ENCODE results near the gene LENG1.

Gene LENG1

DNA sequence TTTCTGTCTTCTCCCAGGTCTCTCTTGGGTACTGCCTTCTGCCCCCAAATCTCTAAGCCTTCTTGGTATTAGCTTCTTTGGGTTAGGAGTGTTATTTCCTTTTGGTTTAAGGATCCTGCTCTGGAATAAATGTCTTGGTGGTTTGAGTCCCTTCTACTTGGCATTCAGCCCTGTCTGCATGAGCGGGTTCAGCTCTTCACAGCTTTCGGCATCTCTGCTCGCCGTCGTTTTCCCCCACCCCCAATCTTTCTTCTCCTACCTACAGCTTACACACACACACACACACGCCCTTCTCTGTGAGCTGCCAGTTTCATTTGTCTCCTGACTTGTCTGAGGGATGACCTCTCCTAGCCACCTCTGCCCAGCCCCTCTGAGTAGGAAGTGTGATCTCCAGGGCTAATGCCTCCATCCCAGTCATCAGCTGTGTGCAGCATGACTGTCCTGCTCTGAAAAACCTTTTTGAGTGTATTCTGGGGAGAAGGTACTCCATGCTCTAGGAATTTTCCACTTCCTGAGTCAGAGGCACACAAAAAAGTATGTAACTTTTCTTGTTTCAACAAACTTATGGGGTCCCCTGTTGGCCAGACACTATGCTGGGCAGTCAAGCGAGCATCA lies 17.2 kb downstream of the LENG1 start:
- in situ Hi-C loops (cut with MboI; ENCODE audit: low sequenced_read_pairs), result no loop called here

DNA sequence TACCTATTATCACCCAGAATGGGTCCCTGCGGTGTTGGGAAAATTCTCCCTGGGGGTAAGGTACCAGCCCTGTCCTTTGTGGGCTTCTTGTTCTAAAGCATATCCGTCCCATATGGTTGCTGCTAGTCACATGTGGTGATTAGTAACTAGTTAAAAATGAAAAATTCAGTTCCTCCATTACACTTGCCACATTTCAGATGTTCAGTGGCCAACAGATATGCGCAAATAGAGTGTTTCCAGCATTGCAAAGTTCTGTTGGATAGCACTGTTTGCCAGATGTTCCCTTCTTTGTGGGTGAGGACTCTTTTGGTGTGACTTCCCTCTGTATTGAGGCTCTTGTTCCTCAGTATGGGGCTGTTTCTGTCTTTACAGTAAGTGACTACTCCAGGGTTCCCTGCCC lies 18.2 kb downstream of the LENG1 start:
- in situ Hi-C loops (cut with MboI; ENCODE audit: low sequenced_read_pairs), result no loop called here

GRCh38 chr19:54138489-54139256 lies 20.8 kb downstream of the LENG1 start:
- in situ Hi-C loops (cut with MboI; ENCODE audit: low sequenced_read_pairs), result no loop called here

DNA sequence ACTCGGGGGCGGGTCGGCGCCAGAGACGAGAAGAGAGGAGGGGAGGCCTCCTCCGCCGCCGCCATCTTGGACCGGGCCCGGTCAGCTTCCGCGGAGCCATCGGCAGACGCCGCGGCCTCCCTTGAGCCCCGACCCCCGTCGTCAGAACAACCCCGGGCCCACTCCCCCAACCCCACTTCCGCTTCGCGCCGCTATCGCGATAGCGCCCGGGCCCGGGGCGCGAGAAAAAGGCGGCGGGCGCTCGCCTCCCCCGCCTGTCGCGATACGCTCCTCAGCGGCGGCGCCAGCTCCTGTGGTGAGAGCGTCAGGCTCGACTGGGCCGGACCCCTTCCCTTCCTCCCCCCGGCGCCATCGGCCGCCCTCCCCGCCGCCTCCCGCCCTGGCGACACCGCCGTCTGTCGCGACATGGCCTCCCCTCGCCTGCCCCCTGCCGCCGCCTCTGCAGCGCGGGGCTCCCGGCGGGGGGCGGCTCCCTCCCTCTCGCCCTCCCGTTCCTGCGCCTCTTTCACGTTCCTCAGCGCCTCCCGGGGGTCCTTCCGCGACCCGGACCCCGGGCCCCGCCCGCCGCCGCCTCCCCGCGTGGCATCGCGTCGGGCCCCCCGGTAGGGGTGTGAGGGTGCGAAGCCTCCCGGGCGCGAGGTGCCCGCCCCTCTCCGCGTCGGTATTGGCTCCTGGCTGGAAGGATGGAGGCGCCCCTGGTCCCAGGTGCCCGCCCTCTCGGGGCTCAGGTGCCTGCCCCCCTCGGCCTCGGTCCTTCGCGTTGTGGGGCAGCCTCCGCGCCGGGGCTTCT lies 21.6 kb downstream of the LENG1 start, which contains the start of gene CNOT3:
CNOT3 (plus strand) TSS at position 64 of the 790 bp plus-strand sequence. CDS start 5,217 bp downstream, outside the sequence.
- in situ Hi-C loops (cut with MboI; ENCODE audit: low sequenced_read_pairs), result no loop called here

GRCh38 chr19:54136864-54137698 lies 22.4 kb downstream of the LENG1 start:
- in situ Hi-C loops (cut with MboI; ENCODE audit: low sequenced_read_pairs), result no loop called here

GRCh38 chr19:54136086-54136863 lies 23.2 kb downstream of the LENG1 start:
- in situ Hi-C loops (cut with MboI; ENCODE audit: low sequenced_read_pairs), result no loop called here

GRCh38 chr19:54133957-54134590 lies 25.4 kb downstream of the LENG1 start:
- in situ Hi-C loops (cut with MboI; ENCODE audit: low sequenced_read_pairs), result no loop called here

GRCh38 chr19:54133312-54133956 lies 26.1 kb downstream of the LENG1 start:
- in situ Hi-C loops (cut with MboI; ENCODE audit: low sequenced_read_pairs), result no loop called here

GRCh38 chr19:54129617-54129996 lies 29.9 kb downstream of the LENG1 start:
- in situ Hi-C loops (cut with MboI; ENCODE audit: low sequenced_read_pairs), result no loop called here

GRCh38 chr19:54128796-54129616 lies 30.5 kb downstream of the LENG1 start:
- in situ Hi-C loops (cut with MboI; ENCODE audit: low sequenced_read_pairs), result no loop called here

DNA sequence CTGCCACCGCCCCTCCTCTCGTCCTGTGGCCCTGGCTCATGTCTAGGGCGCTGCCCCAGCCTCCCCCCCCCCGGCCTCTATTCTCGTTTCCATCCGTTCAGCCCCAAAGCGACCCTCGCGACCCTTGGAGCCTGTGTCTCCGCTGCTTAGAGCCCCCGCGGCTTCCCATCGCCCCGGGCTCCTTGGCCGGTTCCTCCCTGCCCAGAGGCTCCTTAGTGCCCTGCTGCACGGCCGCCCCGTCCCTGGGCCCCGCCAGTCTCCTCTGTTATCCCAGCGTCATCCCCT lies 31.1 kb downstream of the LENG1 start:
- in situ Hi-C loops (cut with MboI; ENCODE audit: low sequenced_read_pairs), result no loop called here

DNA sequence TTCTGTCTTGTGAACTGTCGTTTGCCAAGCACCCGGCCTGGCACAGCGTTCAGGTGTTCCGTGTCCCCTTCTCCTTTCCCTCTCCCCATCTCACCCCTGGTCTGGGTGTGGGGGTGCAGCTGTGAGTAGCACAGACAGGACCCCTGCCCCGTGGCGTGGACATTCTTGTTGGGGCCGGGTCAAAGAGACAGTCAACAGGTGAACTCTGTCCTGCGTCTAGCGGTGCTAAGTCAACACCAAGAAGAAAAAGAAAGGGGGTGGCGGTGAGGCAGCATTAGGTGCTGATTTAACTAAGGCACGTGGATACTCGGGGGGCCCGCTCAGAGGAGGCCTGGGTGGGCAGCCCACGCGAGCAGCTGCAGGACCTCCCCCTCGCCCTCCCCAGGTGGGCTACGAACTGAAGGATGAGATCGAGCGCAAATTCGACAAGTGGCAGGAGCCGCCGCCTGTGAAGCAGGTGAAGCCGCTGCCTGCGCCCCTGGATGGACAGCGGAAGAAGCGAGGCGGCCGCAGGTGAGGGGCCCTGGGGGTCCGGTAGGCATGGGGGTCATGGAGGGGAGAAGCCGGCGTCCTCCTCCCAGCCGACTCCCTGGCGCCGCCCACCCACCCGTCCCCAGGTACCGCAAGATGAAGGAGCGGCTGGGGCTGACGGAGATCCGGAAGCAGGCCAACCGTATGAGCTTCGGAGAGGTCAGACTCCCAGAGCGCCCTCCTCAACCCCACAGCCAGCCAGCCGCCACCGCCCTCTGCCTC lies 31.7 kb downstream of the LENG1 start:
- in situ Hi-C loops (cut with MboI; ENCODE audit: low sequenced_read_pairs), result no loop called here

DNA sequence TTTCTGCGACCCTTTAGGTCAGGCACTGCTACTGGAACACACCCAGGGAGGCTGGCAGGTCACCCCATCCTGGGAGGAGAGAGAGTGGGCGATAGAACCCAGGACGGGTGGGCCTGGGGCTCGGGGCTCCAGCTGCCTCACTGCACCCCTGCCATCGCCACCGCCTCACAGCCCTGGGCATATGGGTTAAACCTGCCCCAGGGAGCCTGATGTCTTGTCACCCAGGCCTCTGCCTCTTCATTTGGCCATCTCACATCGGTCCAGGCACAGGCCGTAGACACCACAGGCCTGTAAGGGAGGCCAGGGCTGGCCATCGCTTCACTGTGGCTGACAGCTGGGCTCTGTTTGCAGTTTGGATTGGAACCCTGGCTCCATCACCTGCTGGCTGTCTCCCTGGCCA lies 33.8 kb downstream of the LENG1 start:
- in situ Hi-C loops (cut with MboI; ENCODE audit: low sequenced_read_pairs), result no loop called here

DNA sequence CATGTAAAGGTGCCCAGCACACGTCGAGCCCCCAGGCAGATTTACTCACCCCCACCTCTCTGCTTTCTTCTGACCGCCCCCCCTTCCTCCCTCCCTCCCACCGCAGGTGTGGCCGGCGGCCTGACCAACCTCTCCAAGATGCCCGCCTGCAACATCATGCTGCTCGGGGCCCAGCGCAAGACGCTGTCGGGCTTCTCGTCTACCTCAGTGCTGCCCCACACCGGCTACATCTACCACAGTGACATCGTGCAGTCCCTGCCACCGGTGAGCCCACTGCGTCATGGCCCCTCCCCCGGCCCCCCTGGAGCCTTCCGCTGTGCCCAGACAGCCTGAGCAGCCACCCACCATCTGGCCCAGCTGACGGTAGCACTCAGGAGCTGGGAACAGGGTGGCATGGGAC lies 35.1 kb downstream of the LENG1 start:
- in situ Hi-C loops (cut with MboI; ENCODE audit: low sequenced_read_pairs), result no loop called here

DNA sequence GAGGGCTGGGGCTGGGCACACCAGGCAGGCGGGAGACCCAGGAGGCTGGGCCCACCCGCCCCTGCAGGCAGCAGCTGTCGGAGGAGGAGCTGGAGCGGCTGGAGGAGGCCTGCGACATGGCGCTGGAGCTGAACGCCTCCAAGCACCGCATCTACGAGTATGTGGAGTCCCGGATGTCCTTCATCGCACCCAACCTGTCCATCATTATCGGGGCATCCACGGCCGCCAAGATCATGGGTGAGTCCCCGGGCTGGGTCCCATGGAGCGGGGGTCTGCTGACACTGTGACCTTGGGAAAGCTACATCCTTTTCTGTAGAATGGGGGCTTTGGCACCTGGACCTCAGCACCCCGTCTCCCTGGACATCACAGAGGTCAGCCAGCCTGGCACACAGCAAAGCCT lies 35.8 kb downstream of the LENG1 start:
- in situ Hi-C loops (cut with MboI; ENCODE audit: low sequenced_read_pairs), result no loop called here

DNA sequence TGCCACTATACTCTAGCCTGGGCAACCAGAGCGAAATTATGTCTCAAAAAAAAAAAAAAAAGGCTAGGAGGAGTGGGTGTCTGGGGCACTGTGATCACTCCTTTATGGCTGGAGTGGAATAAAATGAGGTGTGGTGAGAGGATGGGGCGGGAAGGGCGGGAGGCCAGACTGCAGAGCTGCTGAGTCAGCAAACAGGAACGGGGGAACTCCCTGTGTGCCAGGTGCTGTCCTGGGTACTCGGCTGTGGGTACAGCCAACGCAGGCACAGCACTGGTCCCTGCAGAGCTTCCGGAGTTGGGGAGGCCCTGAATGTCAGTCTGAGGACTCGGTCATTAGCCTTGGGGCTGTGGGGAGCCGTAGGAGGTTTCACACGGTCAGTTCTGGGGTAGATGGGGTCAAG lies 38.3 kb downstream of the LENG1 start:
- in situ Hi-C loops (cut with MboI; ENCODE audit: low sequenced_read_pairs), result no loop called here

DNA sequence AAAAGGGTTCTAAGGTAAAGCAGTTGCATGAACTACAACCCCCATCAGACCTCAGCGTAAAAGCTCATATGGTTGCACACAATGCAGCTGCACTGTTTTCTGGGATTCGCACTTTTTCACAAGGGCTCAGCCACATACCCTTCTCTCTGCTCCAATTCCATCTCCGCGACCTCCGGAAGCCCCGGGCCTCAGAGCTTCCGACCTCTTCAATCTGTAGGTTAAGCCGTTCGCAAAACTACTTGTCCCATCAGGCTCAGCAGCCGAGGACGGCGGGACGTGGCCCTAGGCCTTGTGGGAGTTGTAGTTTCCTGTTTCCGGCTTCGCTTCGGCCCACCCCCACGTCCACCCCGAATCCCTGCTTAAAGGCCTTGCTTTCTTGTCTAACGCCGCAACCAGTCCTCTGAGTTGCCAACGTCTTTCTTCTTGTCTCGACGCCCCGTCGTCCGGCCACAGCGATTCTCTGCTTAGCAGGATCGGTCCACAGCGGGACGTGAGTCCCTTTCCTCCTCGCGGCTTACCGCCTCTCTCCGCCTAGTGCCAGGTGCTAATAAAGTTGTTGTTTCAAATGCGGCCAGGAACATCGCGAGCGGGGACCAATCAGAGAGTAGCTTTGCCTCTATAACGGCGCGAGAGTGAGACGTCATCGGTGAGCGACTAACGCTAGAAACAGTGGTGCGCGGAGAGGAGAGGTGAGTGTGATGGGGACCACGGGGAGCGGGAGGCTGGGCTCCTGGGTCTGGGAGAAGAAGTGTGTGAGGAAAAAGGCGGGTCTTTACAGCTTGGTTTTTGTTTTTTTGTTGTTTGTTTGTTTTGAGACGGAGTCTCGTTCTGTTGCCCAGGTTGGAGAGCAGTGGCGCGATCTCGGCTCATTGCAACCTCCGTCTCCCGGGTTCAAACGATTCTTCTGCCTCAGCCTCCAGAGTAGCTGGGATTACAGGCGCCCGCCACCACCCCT lies 44.1 kb downstream of the LENG1 start, which contains the start of the genes PRPF31 and TFPT:
PRPF31 (plus strand) TSS at position 646 of the 955 bp plus-strand sequence. CDS start 2,525 bp downstream, outside the sequence.
TFPT (minus strand) TSS at position 549 of the 955 bp plus-strand sequence; CDS start at position 161, 388 bp downstream.
- in situ Hi-C loops (cut with MboI; ENCODE audit: low sequenced_read_pairs), result no loop called here

Measured in HL-60/S4 treated with phorbol 12-myristate 13-acetate at 8.2 ng/mL for 4 days and 3 days (cell line).